HepG2 (cell line): Measurements from ENCODE around the gene AATF.

Experiments used
- HMG20A ChIP-seq: IDR thresholded peaks from 2 replicates; pipeline ENCODE4 v1.6.1; 2016; ENCODE audit warnings: borderline replicate concordance
- HNRNPUL1 ChIP-seq: fragments of 200-400 bp; formaldehyde crosslinking; IDR thresholded peaks from 2 replicates; pipeline ENCODE4 v1.6.1; 2017; ENCODE audit warnings: low read depth, mild to moderate bottlenecking, low read length, moderate library complexity
- JARID2 ChIP-seq: sonication (generic); formaldehyde crosslinking; IDR thresholded peaks from 2 replicates; pipeline ENCODE4 v1.8.1; 2023; ENCODE audit warnings: missing genetic modification reagents, inconsistent platforms; ENCODE audit not compliant: insufficient replicate concordance
- JUND ChIP-seq: sonication (generic); formaldehyde crosslinking; IDR thresholded peaks from 2 replicates; pipeline ENCODE4 v1.8.0; 2022; ENCODE audit warnings: mild to moderate bottlenecking, missing genetic modification reagents
- MYC ChIP-seq: sonication (generic); formaldehyde crosslinking; IDR thresholded peaks from 2 replicates; pipeline ENCODE4 v1.9.0; 2021; ENCODE audit warnings: missing genetic modification reagents, borderline replicate concordance
- NFE2L1 ChIP-seq: sonication (generic); formaldehyde crosslinking; IDR thresholded peaks from 2 replicates; pipeline ENCODE4 v1.4.0; 2020; ENCODE audit warnings: missing genetic modification reagents, mild to moderate bottlenecking, borderline replicate concordance
- POLR2AphosphoS5 ChIP-seq: IDR thresholded peaks from 2 replicates; pipeline ENCODE4 v1.6.1; 2012; ENCODE audit warnings: low read depth, low read length
- SIN3A ChIP-seq: IDR thresholded peaks from 2 replicates; pipeline ENCODE4 v1.6.1; 2011; ENCODE audit warnings: low read depth, mild to moderate bottlenecking, control low read depth, low read length, borderline replicate concordance
- SMC3 ChIP-seq: IDR thresholded peaks from 2 replicates; pipeline ENCODE4 v1.6.1; 2011; ENCODE audit warnings: low read length, improper control_type of control experiment
- SRSF9 ChIP-seq: fragments of 200-400 bp; formaldehyde crosslinking; IDR thresholded peaks from 2 replicates; pipeline ENCODE4 v1.6.1; 2018; ENCODE audit warnings: borderline replicate concordance, mild to moderate bottlenecking, low read depth, low read length; ENCODE audit not compliant: insufficient read depth, poor library complexity, severe bottlenecking
- THYN1 ChIP-seq: sonication (generic); formaldehyde crosslinking; IDR thresholded peaks from 2 replicates; pipeline ENCODE4 v1.8.1; 2023; ENCODE audit warnings: low read depth, mild to moderate bottlenecking, moderate library complexity, missing genetic modification reagents, borderline replicate concordance
- ZBTB20 ChIP-seq: sonication (generic); formaldehyde crosslinking; IDR thresholded peaks from 2 replicates; pipeline ENCODE4 v1.8.1; 2023; ENCODE audit warnings: missing genetic modification reagents, low read depth, mild to moderate bottlenecking, borderline replicate concordance
- TF ChIP-seq, protein P1 (sequence below): sonication (generic); formaldehyde crosslinking; IDR thresholded peaks from 2 replicates; pipeline ENCODE4 v1.5.0; 2020; ENCODE audit warnings: mild to moderate bottlenecking, missing genetic modification reagents, moderate library complexity
- TF ChIP-seq, protein P2 (sequence below): IDR thresholded peaks from 2 replicates; pipeline ENCODE4 v1.6.1; 2016

DNA sequence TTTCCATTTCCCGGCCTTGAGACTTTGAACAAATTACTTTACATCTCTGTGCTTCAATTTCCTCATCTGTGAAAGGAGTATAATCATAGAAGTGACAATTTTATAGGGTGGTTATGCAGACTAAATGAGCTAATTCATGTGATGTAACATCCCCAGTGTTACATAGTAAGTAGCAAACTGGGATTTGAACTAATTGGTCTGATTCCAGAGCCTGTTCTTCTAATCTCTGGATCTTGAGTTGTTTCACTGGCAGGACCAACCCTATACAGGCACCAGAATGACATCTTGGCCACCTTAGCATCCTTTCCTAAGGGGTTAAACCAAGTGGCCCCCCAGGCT is 77.7 kb downstream of the AATF start:
- TF ChIP-seq POLR2AphosphoS5 (no peak), JUND (CRISPR knock-in tag) (no peak), NFE2L1 (no peak), SMC3 (no peak), HNRNPUL1 (no peak), MYC (CRISPR knock-in tag) (no peak), HMG20A (no peak), SRSF9 (no peak), SIN3A (no peak), THYN1 (CRISPR knock-in tag) (no peak), ZBTB20 (CRISPR knock-in tag) (no peak), JARID2 (CRISPR knock-in tag) (no peak)
- TF ChIP-seq, protein P1, sequence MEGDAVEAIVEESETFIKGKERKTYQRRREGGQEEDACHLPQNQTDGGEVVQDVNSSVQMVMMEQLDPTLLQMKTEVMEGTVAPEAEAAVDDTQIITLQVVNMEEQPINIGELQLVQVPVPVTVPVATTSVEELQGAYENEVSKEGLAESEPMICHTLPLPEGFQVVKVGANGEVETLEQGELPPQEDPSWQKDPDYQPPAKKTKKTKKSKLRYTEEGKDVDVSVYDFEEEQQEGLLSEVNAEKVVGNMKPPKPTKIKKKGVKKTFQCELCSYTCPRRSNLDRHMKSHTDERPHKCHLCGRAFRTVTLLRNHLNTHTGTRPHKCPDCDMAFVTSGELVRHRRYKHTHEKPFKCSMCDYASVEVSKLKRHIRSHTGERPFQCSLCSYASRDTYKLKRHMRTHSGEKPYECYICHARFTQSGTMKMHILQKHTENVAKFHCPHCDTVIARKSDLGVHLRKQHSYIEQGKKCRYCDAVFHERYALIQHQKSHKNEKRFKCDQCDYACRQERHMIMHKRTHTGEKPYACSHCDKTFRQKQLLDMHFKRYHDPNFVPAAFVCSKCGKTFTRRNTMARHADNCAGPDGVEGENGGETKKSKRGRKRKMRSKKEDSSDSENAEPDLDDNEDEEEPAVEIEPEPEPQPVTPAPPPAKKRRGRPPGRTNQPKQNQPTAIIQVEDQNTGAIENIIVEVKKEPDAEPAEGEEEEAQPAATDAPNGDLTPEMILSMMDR = no peak
- TF ChIP-seq, protein P2, sequence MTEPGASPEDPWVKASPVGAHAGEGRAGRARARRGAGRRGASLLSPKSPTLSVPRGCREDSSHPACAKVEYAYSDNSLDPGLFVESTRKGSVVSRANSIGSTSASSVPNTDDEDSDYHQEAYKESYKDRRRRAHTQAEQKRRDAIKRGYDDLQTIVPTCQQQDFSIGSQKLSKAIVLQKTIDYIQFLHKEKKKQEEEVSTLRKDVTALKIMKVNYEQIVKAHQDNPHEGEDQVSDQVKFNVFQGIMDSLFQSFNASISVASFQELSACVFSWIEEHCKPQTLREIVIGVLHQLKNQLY = no peak
